ENCODE results near the gene SCG2. TPM values are rescaled to one million over a fixed set of nuclear protein-coding genes. Genes with fewer than 3 reads are reported as not detected.

SCG2 gene
- total RNA-seq, 1 donor from 2014 or later, result 154 TPM

DNA sequence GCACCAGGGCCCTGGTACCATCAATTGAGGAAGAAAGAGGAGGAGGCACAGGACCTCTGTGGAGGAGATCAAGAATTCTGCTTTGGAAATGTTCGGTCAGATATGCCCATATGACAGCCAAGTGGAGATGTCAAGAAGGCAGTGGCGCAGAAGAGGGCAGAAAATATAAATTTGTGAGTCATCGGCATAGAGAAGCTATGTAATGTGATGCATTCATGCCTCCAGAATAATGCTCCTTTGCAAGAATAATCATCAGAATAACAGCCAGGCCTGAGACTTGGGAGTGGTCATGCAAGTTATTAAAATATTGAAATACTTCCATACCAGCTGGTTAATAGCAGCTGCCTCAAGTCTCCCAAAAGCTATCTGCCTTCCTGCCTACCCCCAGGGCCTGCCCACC, 32.1 kb upstream of the SCG2 start:
- DNase-seq (ENCODE audit: low spot score, unreplicated experiment), result no peak
- no peak overlapping the region for H3K27ac Mint-ChIP-seq
- H3K9me3 Mint-ChIP-seq (ENCODE audit: low read depth), result peaks cover 6% of the 10 kb centered on the region
- H3K4me3 Mint-ChIP-seq (ENCODE audit: low read depth), result no peak overlapping the region
- no peaks in the 10 kb centered on the region for H3K36me3 Mint-ChIP-seq (ENCODE audit: insufficient read depth)
- H3K27me3 Mint-ChIP-seq, result peaks cover 4% of the 10 kb centered on the region
- H3K4me1 Mint-ChIP-seq (ENCODE audit: low read depth), result no peaks in the 10 kb centered on the region
- TF ChIP-seq, protein P1, sequence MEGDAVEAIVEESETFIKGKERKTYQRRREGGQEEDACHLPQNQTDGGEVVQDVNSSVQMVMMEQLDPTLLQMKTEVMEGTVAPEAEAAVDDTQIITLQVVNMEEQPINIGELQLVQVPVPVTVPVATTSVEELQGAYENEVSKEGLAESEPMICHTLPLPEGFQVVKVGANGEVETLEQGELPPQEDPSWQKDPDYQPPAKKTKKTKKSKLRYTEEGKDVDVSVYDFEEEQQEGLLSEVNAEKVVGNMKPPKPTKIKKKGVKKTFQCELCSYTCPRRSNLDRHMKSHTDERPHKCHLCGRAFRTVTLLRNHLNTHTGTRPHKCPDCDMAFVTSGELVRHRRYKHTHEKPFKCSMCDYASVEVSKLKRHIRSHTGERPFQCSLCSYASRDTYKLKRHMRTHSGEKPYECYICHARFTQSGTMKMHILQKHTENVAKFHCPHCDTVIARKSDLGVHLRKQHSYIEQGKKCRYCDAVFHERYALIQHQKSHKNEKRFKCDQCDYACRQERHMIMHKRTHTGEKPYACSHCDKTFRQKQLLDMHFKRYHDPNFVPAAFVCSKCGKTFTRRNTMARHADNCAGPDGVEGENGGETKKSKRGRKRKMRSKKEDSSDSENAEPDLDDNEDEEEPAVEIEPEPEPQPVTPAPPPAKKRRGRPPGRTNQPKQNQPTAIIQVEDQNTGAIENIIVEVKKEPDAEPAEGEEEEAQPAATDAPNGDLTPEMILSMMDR (IDR thresholded peaks at IDR 0.05; ENCODE audit: unreplicated experiment), result no peak

DNA sequence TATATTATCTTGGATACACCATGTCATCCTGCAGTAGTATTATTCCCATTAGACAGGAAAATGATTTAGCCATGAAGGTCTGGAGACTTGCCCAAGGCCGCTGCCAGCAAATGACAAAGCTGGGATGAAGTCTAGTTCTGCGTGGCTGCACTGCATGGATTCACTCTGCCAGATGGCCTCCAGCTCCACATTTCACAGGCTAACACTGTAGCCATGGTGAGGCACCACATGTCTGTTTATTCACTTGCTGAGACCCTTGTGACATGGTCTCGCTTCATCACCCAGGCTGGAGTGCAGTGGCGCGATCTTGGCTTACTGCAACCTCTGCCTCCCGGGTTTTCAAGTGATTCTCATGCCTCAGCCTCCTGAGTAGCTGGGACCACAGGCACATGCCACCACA, 31.5 kb upstream of the SCG2 start:
- Mint-ChIP-seq H3K4me3 (ENCODE audit: low read depth) (no peak overlapping the region), H3K27me3 (peaks cover 7% of the 10 kb centered on the region), H3K27ac (no peak overlapping the region), H3K4me1 (ENCODE audit: low read depth) (no peaks in the 10 kb centered on the region), H3K36me3 (ENCODE audit: insufficient read depth) (no peaks in the 10 kb centered on the region), H3K9me3 (ENCODE audit: low read depth) (peaks cover 3% of the 10 kb centered on the region)
- no peak for DNase-seq (ENCODE audit: low spot score, unreplicated experiment)
- TF ChIP-seq, protein P1 (IDR thresholded peaks at IDR 0.05; ENCODE audit: unreplicated experiment), result no peak

DNA sequence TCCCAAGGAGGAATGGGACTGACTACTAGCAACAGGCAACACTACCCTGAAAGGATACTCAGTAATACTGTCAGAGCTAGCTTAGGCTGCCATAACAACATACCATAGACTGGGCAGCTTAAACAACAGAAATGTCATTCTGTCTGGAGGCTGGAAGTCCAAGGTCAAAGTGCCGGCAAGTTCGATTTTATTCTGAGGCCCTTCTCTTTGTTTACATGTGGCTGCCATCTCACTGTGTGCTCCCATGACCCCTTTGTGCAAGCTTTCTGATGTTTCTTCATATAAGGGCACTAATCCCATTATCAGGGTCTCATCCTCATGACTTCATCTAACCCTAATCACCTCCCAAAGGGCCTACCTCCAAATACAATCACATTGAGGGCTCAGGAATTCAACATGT, 30.7 kb upstream of the SCG2 start:
- Mint-ChIP-seq H3K27me3 (peaks cover 11% of the 10 kb centered on the region), H3K4me1 (ENCODE audit: low read depth) (no peaks in the 10 kb centered on the region), H3K27ac (no peak overlapping the region), H3K36me3 (ENCODE audit: insufficient read depth) (no peaks in the 10 kb centered on the region), H3K4me3 (ENCODE audit: low read depth) (no peak overlapping the region), H3K9me3 (ENCODE audit: low read depth) (no peaks in the 10 kb centered on the region)
- no peak for DNase-seq (ENCODE audit: low spot score, unreplicated experiment)
- TF ChIP-seq, protein P1 (IDR thresholded peaks at IDR 0.05; ENCODE audit: unreplicated experiment), result no peak

DNA sequence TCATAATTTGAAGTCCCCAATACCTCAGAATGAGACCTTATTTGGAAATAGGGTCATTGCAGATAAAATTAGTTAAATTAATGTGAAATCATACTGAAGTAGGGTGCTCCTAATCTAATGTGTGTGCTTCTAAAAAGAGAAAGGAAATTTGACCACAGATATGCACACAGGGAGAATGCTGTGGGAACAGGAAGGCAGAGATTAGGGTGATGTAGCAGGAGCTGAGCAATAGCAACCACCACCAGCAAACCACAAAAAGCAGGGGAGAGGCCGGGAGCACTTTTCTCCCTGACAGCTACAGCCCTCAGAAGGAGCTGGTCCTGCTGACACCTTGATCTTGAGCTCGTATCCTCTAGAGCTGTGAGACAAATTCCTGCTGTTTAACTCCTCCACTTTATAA, 24.6 kb upstream of the SCG2 start:
- Mint-ChIP-seq H3K36me3 (ENCODE audit: insufficient read depth) (no peaks in the 10 kb centered on the region), H3K9me3 (ENCODE audit: low read depth) (no peaks in the 10 kb centered on the region), H3K27ac (no peak overlapping the region), H3K27me3 (peaks cover 25% of the 10 kb centered on the region), H3K4me1 (ENCODE audit: low read depth) (no peaks in the 10 kb centered on the region), H3K4me3 (ENCODE audit: low read depth) (no peak overlapping the region)
- TF ChIP-seq, protein P1 (IDR thresholded peaks at IDR 0.05; ENCODE audit: unreplicated experiment), result no peak
- no peak for DNase-seq (ENCODE audit: low spot score, unreplicated experiment)

DNA sequence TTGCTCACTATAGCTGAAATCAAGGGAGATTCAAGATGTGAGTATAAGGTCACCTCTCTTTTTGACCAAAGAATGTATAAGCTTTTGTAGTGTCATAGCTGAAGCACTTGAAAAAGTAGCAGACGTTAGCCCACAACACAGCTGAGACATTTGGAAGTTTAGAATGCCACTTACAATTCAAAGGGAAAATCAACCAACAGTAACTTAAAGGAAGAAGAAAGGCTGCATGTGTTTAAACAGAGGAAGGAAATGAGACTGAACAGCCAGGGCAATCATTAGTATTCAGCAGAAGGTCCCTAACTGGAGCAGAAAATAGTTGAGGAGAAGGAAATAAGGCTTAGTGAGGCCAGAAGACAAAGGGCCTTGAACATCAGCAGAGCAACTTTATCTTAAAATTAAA, 23.5 kb upstream of the SCG2 start:
- no peaks in the 10 kb centered on the region for H3K4me1 Mint-ChIP-seq (ENCODE audit: low read depth)
- H3K36me3 Mint-ChIP-seq (ENCODE audit: insufficient read depth), result no peaks in the 10 kb centered on the region
- H3K27me3 Mint-ChIP-seq, result peaks cover 29% of the 10 kb centered on the region
- no peak overlapping the region for H3K27ac Mint-ChIP-seq
- DNase-seq (ENCODE audit: low spot score, unreplicated experiment), result no peak
- H3K4me3 Mint-ChIP-seq (ENCODE audit: low read depth), result no peak overlapping the region
- TF ChIP-seq, protein P1 (IDR thresholded peaks at IDR 0.05; ENCODE audit: unreplicated experiment), result no peak
- H3K9me3 Mint-ChIP-seq (ENCODE audit: low read depth), result no peaks in the 10 kb centered on the region

All from progenitor cell of endocrine pancreas (in vitro differentiated cells).